ENCODE results near the gene PTPRM. TPM values are rescaled to one million over a fixed set of nuclear protein-coding genes. Genes with fewer than 3 reads are reported as not detected.

PTPRM gene
- total RNA-seq, 4 donors from 2014 or later = 22.5 to 92.5 (median 39.2) TPM

GRCh38 chr18:7755753-7756475, 188.8 kb downstream of the PTPRM start:
- no peaks in the 10 kb centered on the region for H3K36me3 ChIP-seq
- H3K27me3 ChIP-seq = no peaks in the 10 kb centered on the region
- H3K27ac ChIP-seq = no peak overlapping the region
- intact Hi-C loops (cut with DNase I; ENCODE audit: low total_unique reads) = no loop called here
- 73 to 90% methylated on average over 2 to 4 of the region's 4 CpGs for WGBS, 2 donors (ENCODE audit: low coverage in 1 of 2)
- peaks cover 0 to 9% (median 0%) of the 10 kb centered on the region in 4 donors for H3K4me1 ChIP-seq
- no peak for DNase-seq
- in situ Hi-C loops (cut with MboI; ENCODE audit: low pct_ligation_motif_present in 1 of 4, low pct_unique_long_range_greater_than_20kb in 1 of 4, low sequenced_read_pairs in 3 of 4) = no loop called here
- no peak overlapping the region for H3K4me3 ChIP-seq
- TF ChIP-seq POLR2AphosphoS5 (IDR thresholded peaks at IDR 0.05) (no peak), EP300 (IDR thresholded peaks at IDR 0.05; ENCODE audit: low read depth) (no peak), CTCF (IDR thresholded peaks at IDR 0.05) (no peak), POLR2A (IDR thresholded peaks at IDR 0.05) (no peak)
- H3K9me3 ChIP-seq = no peaks in the 10 kb centered on the region

- 86 to 91% methylated on average over 1 to 2 of the region's 2 CpGs for WGBS, 2 donors (ENCODE audit: low coverage in 1 of 2)
- no peak for DNase-seq
- Histone ChIP-seq H3K4me3 (no peak overlapping the region), H3K27ac (no peak overlapping the region), H3K4me1 (peaks cover 0 to 9% (median 0%) of the 10 kb centered on the region in 4 donors), H3K27me3 (no peaks in the 10 kb centered on the region), H3K36me3 (no peaks in the 10 kb centered on the region), H3K9me3 (no peaks in the 10 kb centered on the region)
- TF ChIP-seq CTCF (IDR thresholded peaks at IDR 0.05) (no peak), POLR2A (IDR thresholded peaks at IDR 0.05) (no peak), EP300 (IDR thresholded peaks at IDR 0.05; ENCODE audit: low read depth) (no peak)
- intact Hi-C loops (cut with DNase I; ENCODE audit: low total_unique reads) = no loop called here
- in situ Hi-C loops (cut with MboI; ENCODE audit: low pct_ligation_motif_present in 1 of 4, low pct_unique_long_range_greater_than_20kb in 1 of 4, low sequenced_read_pairs in 3 of 4) = no loop called here
Observed at GRCh38 chr18:7757175-7757574, 190.1 kb downstream of the PTPRM start.

GRCh38 chr18:7758764-7759163, 191.6 kb downstream of the PTPRM start:
- H3K27ac ChIP-seq = no peak overlapping the region
- DNase-seq = no peak
- TF ChIP-seq EP300 (IDR thresholded peaks at IDR 0.05; ENCODE audit: low read depth) (no peak), CTCF (IDR thresholded peaks at IDR 0.05) (no peak), POLR2A (IDR thresholded peaks at IDR 0.05) (no peak), POLR2AphosphoS5 (IDR thresholded peaks at IDR 0.05) (no peak)
- H3K4me1 ChIP-seq = peaks cover 0 to 9% (median 0%) of the 10 kb centered on the region in 4 donors
- no peaks in the 10 kb centered on the region for H3K9me3 ChIP-seq
- H3K4me3 ChIP-seq = no peak overlapping the region
- in situ Hi-C loops (cut with MboI; ENCODE audit: low pct_ligation_motif_present in 1 of 4, low pct_unique_long_range_greater_than_20kb in 1 of 4, low sequenced_read_pairs in 3 of 4) (no loop called here), intact Hi-C loops (cut with DNase I; ENCODE audit: low total_unique reads) (no loop called here)
- H3K27me3 ChIP-seq = no peaks in the 10 kb centered on the region
- WGBS, 2 donors (ENCODE audit: low coverage in 1 of 2) = 67 to 74% methylated on average over 1 to 2 of the region's 2 CpGs
- H3K36me3 ChIP-seq = no peaks in the 10 kb centered on the region

- Histone ChIP-seq H3K27me3 (no peaks in the 10 kb centered on the region), H3K27ac (no peak overlapping the region), H3K36me3 (no peaks in the 10 kb centered on the region), H3K4me3 (no peak overlapping the region), H3K4me1 (peaks cover 0 to 7% (median 0%) of the 10 kb centered on the region in 4 donors), H3K9me3 (no peaks in the 10 kb centered on the region)
- intact Hi-C loops (cut with DNase I; ENCODE audit: low total_unique reads) = no loop called here
- in situ Hi-C loops (cut with MboI; ENCODE audit: low pct_ligation_motif_present in 1 of 4, low pct_unique_long_range_greater_than_20kb in 1 of 4, low sequenced_read_pairs in 3 of 4) = no loop called here
- no peak for DNase-seq
- TF ChIP-seq EP300 (IDR thresholded peaks at IDR 0.05; ENCODE audit: low read depth) (no peak), POLR2A (IDR thresholded peaks at IDR 0.05) (no peak), CTCF (IDR thresholded peaks at IDR 0.05) (no peak), POLR2AphosphoS5 (IDR thresholded peaks at IDR 0.05) (no peak)
- WGBS, 2 donors (ENCODE audit: low coverage in 1 of 2) = 64 to 68% methylated on average over 6 of the region's 6 CpGs
Observed at GRCh38 chr18:7760967-7761948, 194.1 kb downstream of the PTPRM start.
